B cell (primary cell): ENCODE results near the gene TM6SF1. TPM values are rescaled to one million over a fixed set of nuclear protein-coding genes. Genes with fewer than 3 reads are reported as not detected.

Source experiments
- ATAC-seq: fragments of 200-7000 bp; cut with Tn5 transposase; one replicate; pipeline ENCODE4 v1.10.0; 2021; ENCODE audit warnings: low read depth, mild to moderate bottlenecking, moderate number of reproducible peaks, moderate library complexity
- CTCF ChIA-PET: fragments of 350-600 bp; sonication (Branson Sonifier 250); formaldehyde crosslinking; loops from one replicate; lab custom pipeline; 2021; ENCODE audit warnings: antibody characterized with exemption, inconsistent platforms; lab: Charles Lee
- POLR2A ChIA-PET: fragments of 350-600 bp; sonication (Branson Sonifier 250); formaldehyde crosslinking; loops from one replicate; lab custom pipeline; 2021; ENCODE audit warnings: antibody characterized with exemption; lab: Charles Lee
- DNase-seq: peaks from one replicate; pipeline ENCODE4 v3.0.0; 2013
- H2AFZ ChIP-seq: 2 replicates; pipeline ENCODE4 v1.6.1; 2012; ENCODE audit warnings: mild to moderate bottlenecking, low read depth, low read length; ENCODE audit not compliant: insufficient read depth, poor library complexity, severe bottlenecking
- H3K27ac ChIP-seq, 2 donors: 1 replicate in 1 of 2; 2 replicates in 1 of 2; pipeline ENCODE4 v1.5.1; 2012 to 2013; ENCODE audit warnings: low read length in 2 of 2, mild to moderate bottlenecking in 2 of 2, moderate library complexity in 1 of 2
- H3K27me3 ChIP-seq, 4 experiments: fragments of 200-600 bp in 1 of 4; sonication (generic) in 1 of 4; replicated peaks in 1 of 4; 1 replicate in 2 of 4; 2 replicates in 2 of 4; pipeline versions ENCODE4 v1.6.1 to v1.7.0; 2013 to 2016; ENCODE audit warnings: low read length in 3 of 4, mild to moderate bottlenecking in 2 of 4, mixed read lengths in 1 of 4, moderate library complexity in 1 of 4; ENCODE audit not compliant: insufficient read depth in 4 of 4, control insufficient read depth in 3 of 4; ENCODE audit errors: control extremely low read depth in 1 of 4
- H3K36me3 ChIP-seq, 2 experiments: replicated peaks in 1 of 2; 1 replicate in 1 of 2; 2 replicates in 1 of 2; pipeline versions ENCODE4 v1.6.1 to v1.7.1; 2013; ENCODE audit warnings: low read length in 1 of 2; ENCODE audit not compliant: insufficient read depth in 2 of 2, control insufficient read depth in 1 of 2; ENCODE audit errors: control extremely low read depth in 1 of 2, extremely low read depth in 1 of 2
- H3K4me1 ChIP-seq, 2 donors: fragments of 200-600 bp in 1 of 2; sonication (generic) in 1 of 2; 1 replicate in 1 of 2; 2 replicates in 1 of 2; pipeline versions ENCODE4 v1.5.1 to v1.6.1; 2013 to 2017; ENCODE audit warnings: low read length in 2 of 2; ENCODE audit not compliant: control insufficient read depth in 2 of 2, insufficient read depth in 2 of 2
- H3K4me2 ChIP-seq: replicated peaks from 2 replicates; pipeline ENCODE3; 2012; ENCODE audit warnings: mild to moderate bottlenecking, low read depth, low read length; ENCODE audit not compliant: poor library complexity, severe bottlenecking
- H3K4me3 ChIP-seq, 5 experiments: fragments of 200-600 bp in 1 of 5; sonication (generic) in 1 of 5; 1 replicate in 3 of 5; 2 replicates in 2 of 5; pipeline versions ENCODE4 v1.5.1 to v1.7.0; 2011 to 2016; ENCODE audit warnings: low read length in 4 of 5, mild to moderate bottlenecking in 4 of 5, low read depth in 2 of 5, control low read depth in 1 of 5, moderate library complexity in 1 of 5; ENCODE audit not compliant: insufficient read depth in 1 of 5; ENCODE audit errors: control extremely low read depth in 1 of 5, extremely low read depth in 1 of 5
- H3K79me2 ChIP-seq: fragments of 200-600 bp; sonication (generic); one replicate; pipeline ENCODE4 v1.6.0; 2016; ENCODE audit warnings: low read length; ENCODE audit not compliant: control insufficient read depth, insufficient read depth
- H3K9ac ChIP-seq: fragments of 200-600 bp; sonication (generic); 2 replicates; pipeline ENCODE4 v1.6.1; 2017; ENCODE audit warnings: mild to moderate bottlenecking, low read length, moderate library complexity
- H3K9me3 ChIP-seq, 3 donors: one replicate each; pipeline versions ENCODE4 v1.6.1 to v1.7.1; 2013; ENCODE audit warnings: low read length in 2 of 3; ENCODE audit not compliant: control insufficient read depth in 2 of 3, insufficient read depth in 1 of 3; ENCODE audit errors: control extremely low read depth in 1 of 3
- H4K20me1 ChIP-seq: 2 replicates; pipeline ENCODE4 v1.6.0; 2012; ENCODE audit warnings: mild to moderate bottlenecking, low read length; ENCODE audit not compliant: insufficient read depth, control insufficient read depth, poor library complexity, severe bottlenecking
- H3K27ac Mint-ChIP-seq: one replicate; pipeline ENCODE4 v1.8.0; 2021; ENCODE audit warnings: mixed read lengths
- H3K27me3 Mint-ChIP-seq: one replicate; pipeline ENCODE4 v1.8.0; 2021; ENCODE audit warnings: mixed read lengths
- H3K4me1 Mint-ChIP-seq: one replicate; pipeline ENCODE4 v1.8.0; 2021; ENCODE audit warnings: mixed read lengths
- H3K4me3 Mint-ChIP-seq: one replicate; pipeline ENCODE4 v1.8.0; 2021; ENCODE audit warnings: mixed read lengths
- H3K9me3 Mint-ChIP-seq: one replicate; pipeline ENCODE4 v1.8.0; 2022; ENCODE audit warnings: mixed read lengths; ENCODE audit not compliant: insufficient read depth
- EZH2 ChIP-seq: IDR thresholded peaks from 2 replicates; pipeline ENCODE4 v1.6.1; 2012; ENCODE audit warnings: borderline replicate concordance, low read depth, mild to moderate bottlenecking, moderate library complexity, low read length; ENCODE audit not compliant: insufficient read depth, poor library complexity, severe bottlenecking
- WGBS: methylation state at CpG from one replicate; pipeline ENCODE4 v1.1.5; 2013; ENCODE audit warnings: missing lambda C conversion rate; ENCODE audit not compliant: insufficient coverage; 5-methylcytosine and 5-hydroxymethylcytosine counted together
- intact Hi-C: fragments of 100-400 bp; cut with micrococcal nuclease; formaldehyde crosslinking; loops from one replicate; pipeline ENCODE4 v1.10.0; 2022
- polyA plus RNA-seq: library from polyadenylated mRNA; depleted of rRNA; stranded (reverse); fragments of >200 nt; gene quantifications from 2 replicates; pipeline ENCODE4 v1.2.3, GENCODE V29; 2012
- total RNA-seq, 2 donors: library from RNA; stranded (reverse); fragments of 120-200 nt in 1 of 2; gene quantifications; 1 replicate in 1 of 2; 2 replicates in 1 of 2; pipeline versions ENCODE4 v1.2.3 to v1.2.4, GENCODE V29; 2013 to 2022
- TF ChIP-seq, protein P1 (sequence below): fragments of 200-600 bp; IDR thresholded peaks from one replicate; pipeline ENCODE4 v1.8.0; 2022; ENCODE audit warnings: antibody characterized with exemption, mild to moderate bottlenecking

The TM6SF1 gene
- total and polyA plus RNA-seq, 2 donors (not counting 1 experiment from before 2014, with no cell fraction given) = 1.1 to 1.6 TPM

DNA sequence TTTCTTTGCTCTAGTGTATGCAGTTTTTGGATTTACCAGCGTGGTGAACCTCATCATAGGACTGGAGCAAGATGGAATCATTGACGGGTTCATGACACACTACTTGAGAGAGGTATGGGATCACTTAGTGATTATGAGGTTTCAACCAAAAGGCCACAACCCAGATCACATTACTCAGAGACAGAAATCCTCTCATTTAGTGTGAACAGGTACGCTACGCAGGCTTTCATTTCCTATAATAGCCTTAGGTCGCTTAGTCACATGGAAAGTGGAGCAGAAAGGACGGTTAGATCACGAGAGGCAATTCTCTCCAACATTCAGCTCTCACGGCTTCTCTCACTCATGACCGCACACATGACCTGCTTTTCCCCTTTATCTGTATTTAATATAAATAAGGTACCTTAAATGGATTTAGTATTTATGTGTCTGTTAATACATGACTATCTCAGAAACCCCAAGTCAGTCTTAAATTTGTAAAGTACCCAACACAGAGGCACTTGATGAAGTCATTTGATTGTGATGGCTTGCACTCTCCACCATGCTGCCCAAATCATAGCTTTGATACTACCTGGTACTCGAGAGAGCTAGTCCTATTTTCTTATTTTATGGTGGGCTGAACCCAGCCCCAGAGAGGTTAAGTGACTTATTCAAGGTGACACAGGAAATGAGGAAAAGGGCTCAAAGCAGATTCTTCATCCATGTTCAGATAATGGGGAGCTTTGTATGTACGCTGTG is 8.6 kb downstream of the TM6SF1 start:
- intact Hi-C loops = no loop called here
- 69% methylated on average over 5 of the region's 11 CpGs for WGBS
- Histone ChIP-seq H3K4me3 (no peak overlapping the region), H3K4me1 (no peaks in the 10 kb centered on the region), H3K27ac (no peak overlapping the region), H2AFZ (no peak overlapping the region), H3K27me3 (no peaks in the 10 kb centered on the region), H3K9me3 (no peaks in the 10 kb centered on the region), H3K4me2 (no peak overlapping the region), H3K79me2 (no peaks in the 10 kb centered on the region), H3K9ac (no peak overlapping the region), H4K20me1 (no peaks in the 10 kb centered on the region), H3K36me3 (no peaks in the 10 kb centered on the region)
- no peak overlapping the region for H3K27ac Mint-ChIP-seq
- H3K4me3 Mint-ChIP-seq = no peak overlapping the region
- ChIA-PET CTCF (no interaction called here), POLR2A (no interaction called here)
- H3K9me3 Mint-ChIP-seq = no peaks in the 10 kb centered on the region
- TF ChIP-seq, protein P1, sequence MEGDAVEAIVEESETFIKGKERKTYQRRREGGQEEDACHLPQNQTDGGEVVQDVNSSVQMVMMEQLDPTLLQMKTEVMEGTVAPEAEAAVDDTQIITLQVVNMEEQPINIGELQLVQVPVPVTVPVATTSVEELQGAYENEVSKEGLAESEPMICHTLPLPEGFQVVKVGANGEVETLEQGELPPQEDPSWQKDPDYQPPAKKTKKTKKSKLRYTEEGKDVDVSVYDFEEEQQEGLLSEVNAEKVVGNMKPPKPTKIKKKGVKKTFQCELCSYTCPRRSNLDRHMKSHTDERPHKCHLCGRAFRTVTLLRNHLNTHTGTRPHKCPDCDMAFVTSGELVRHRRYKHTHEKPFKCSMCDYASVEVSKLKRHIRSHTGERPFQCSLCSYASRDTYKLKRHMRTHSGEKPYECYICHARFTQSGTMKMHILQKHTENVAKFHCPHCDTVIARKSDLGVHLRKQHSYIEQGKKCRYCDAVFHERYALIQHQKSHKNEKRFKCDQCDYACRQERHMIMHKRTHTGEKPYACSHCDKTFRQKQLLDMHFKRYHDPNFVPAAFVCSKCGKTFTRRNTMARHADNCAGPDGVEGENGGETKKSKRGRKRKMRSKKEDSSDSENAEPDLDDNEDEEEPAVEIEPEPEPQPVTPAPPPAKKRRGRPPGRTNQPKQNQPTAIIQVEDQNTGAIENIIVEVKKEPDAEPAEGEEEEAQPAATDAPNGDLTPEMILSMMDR = no peak
- TF ChIP-seq EZH2 = no peak
- peaks cover 5% of the 10 kb centered on the region for H3K27me3 Mint-ChIP-seq
- DNase-seq (no peak), ATAC-seq (no peak)
- no peaks in the 10 kb centered on the region for H3K4me1 Mint-ChIP-seq

DNA sequence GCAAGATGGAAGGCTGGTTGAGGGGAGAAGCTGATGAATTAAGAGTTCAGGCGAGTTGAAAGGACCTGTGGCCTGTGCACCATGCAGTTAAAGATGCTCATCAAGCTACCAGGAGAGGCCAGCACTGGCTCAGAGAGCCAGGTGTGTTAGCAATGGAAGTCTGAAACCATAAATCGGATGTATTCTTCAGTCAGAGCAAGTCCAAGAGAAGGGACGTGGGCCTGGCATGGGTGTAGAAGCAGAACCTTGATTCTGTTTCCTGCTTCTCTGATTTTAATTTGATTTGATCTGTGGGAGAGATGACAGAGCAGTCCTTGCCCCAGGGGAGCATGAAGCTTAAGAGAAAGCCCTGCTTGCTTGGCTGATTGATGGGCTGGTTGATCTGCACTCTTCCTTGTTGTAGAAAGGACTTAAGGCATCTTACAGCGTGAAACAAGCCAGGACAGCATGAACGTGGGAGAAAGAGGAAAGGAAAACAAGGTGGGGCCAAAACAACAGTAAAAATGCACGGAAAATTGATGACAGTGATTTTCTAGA is 10.9 kb downstream of the TM6SF1 start:
- 72% methylated on average over 6 of the region's 6 CpGs for WGBS

More for the DNA sequence above, 10.9 kb downstream of the TM6SF1 start:
- Histone ChIP-seq H3K4me3 (no peak overlapping the region), H3K36me3 (no peaks in the 10 kb centered on the region), H2AFZ (no peak overlapping the region), H4K20me1 (no peaks in the 10 kb centered on the region), H3K79me2 (no peaks in the 10 kb centered on the region), H3K9me3 (no peaks in the 10 kb centered on the region), H3K4me2 (no peak overlapping the region), H3K9ac (no peak overlapping the region), H3K4me1 (no peaks in the 10 kb centered on the region), H3K27me3 (no peaks in the 10 kb centered on the region), H3K27ac (no peak overlapping the region)
- intact Hi-C loops = no loop called here
- Mint-ChIP-seq H3K4me3 (no peak overlapping the region), H3K4me1 (no peaks in the 10 kb centered on the region), H3K27ac (no peak overlapping the region), H3K9me3 (no peaks in the 10 kb centered on the region), H3K27me3 (no peaks in the 10 kb centered on the region)
- ChIA-PET POLR2A (no interaction called here), CTCF (interaction anchor here (0.6 kb wide), 1 partner anchor 8 kb away, joined by 3 read pairs; no protein-coding TSS in a partner anchor)
- ATAC-seq = no peak
- DNase-seq = no peak
- no peak for TF ChIP-seq EZH2
